Measurements from ENCODE around the gene RPS6KB2.
"Not testable (repeated sequence)": the region's sequence is repeated elsewhere in the genome, so short reads cannot be mapped to it uniquely, and the experiment has no call there.

RPS6KB2 gene

DNA sequence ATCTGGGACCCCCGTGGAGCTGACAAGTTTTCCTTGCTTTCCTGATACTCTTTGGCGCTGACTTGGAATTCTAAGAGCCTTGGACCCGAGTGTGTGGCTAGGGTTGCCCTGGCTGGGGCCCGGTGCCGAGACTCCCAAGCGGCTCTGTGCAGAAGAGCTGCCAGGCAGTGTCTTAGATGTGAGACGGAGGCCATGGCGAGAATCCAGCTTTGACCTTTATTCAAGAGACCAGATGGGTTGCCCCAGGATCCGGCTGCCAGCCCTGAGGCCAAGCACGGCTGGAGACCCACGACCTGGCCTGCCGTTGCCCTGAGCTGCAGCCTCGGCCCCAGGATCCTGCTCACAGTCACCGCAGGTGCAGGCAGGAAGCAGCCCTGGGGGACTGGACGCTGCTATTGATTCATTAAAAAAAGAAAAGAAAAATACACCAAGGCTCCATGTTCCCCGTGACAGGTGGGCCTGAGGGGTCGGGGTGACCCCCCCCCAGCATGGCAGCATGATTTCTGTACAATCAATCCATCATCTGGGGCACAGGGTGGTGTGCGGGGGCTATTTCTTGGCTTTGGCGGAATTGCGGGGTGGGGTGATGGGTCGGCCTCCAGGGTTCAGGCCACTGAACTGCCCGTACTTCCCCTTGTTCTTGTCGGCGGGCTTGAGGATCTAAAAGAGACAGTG is 30.2 kb upstream of the RPS6KB2 start:
- no peak for DNase-seq

DNA sequence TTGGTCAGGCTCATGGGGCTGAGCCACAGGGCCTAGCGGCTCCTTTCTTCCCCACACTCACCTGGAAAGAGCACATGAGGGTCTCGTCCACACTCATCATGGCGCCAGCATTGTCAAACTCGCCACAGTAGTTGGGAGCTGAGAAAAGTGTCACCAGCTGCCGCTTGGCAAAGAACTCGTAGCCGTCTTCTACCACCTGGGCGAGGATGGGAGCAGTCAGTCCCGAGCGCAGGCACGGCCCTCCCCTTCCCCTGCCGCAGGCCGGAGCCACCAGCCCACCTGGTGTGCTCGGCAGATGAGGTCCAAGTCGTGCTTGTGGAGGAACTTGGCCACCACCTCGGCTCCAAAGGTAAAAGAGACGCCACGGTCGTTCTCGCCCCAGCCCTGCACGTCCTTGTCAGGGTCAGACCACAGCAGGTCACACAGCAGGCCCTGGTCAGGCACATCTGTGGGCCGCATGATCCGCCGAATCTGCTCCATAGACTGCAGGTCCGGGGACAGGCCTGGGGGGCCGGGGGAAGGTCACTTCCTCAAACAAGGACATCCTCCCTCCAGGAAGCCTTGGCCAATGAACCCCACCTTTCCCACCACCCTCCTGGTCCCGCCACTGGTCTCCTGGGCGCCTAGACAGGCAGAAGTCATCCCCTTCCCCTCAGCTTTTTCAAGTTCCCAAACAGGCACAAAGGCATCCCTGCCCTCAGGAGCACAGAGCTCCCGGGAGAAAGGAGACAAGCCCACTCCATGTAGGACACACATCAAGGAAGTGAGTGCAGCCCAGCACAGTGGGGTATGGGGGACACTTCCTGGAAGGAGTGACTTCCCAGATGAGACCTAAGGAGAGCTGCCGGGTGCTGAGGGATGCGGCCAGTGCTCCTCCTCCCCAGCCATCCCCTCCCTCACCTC is 29.4 kb upstream of the RPS6KB2 start:
- DNase-seq = no peak

DNA sequence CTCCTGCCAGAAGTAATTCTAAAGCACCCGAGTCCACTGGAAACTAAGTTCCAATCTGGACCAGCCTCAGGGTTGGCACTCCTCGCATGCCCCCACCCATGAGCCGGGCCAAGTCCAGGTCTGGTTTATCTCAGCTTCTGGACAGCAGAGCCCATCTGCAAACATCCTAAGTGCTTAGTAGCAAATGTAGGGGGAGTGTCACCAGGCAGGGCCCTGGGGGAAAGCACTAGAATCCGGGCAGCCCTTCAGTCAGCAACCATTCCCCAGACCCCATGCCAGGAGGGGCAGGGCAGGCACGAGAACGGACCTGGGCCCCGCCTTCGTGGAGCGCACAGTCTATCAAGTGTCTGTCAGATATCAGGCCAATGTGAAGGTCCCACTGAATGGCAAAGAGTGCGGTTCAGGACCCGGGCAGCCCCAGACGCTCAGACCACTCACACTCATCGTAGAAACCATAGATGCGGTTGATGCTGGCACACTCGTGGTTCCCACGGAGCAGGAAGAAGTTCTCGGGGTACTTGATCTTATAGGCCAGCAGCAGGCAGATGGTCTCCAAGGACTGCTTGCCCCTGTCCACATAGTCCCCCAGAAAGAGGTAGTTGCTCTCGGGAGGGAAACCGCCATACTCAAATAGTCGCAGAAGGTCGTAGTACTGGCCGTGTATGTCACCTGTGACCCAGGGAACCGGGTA is 27.9 kb upstream of the RPS6KB2 start:
- no peak for DNase-seq

DNA sequence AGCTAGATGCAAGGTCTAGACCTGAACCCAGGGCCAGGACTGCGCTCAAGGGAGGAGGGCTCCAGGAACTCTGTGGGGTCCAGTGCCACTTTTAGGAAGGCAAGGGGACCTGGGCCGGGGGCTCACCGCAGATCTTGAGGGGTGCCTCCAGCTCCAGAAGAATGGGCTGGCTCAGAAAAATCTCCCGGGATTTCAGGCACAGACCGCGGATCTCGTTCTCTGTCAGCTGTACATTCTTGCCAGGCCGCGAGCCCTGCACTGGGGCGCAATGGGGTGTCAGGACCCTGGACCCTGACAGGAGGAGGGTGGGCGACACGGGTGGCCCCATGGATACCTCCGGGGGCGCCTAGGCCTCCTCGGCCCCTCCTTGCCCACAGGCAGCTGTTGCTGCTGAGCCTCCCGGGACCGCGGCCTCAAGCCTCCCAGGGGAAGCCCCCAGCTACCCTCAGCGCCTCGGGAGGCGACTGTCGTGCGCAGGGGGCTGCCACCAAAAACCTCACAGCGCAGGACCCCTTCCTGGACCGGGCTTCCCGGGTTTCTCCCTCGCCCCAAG is 27.3 kb upstream of the RPS6KB2 start:
- DNase-seq = no peak

DNA sequence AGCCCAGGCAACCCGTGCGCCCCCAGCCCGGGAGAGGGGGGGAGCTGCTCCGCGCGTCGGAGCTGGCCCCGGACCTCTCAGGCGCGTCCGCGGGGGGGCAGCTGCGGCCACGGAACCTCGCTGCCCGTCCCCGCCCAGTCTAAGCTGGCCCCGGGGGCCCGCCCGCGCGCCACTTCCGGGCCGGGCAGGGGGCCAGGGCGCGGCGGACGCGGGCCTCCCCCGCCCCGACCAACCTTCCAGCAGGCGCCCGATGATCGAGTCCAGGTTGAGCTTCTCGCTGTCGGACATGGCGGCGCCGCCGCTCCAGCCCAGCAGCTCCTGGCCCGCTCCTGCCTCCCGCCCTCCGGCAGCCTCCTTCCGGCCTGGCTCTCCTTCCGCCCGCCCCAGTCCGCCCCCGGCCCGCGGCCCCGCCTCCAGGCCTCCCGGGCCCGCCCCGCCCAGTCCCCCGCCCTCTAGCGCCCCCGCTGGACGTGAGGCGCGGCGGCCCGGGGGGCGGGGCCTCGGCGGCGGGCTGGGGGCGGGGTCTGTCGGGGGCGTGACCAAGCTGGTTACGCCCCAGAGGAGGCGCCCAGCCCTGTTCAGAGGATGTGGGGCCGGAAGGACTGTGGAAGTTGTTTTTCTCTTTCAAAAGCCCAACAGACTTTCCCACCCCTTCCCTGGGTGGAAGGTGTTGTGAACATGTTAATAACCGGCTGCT is 26.7 kb upstream of the RPS6KB2 start, which contains the start of gene PPP1CA:
Gene PPP1CA, minus strand, starts transcription at position 364 of the 697 bp plus-strand sequence. Its CDS starts 76 bp downstream, at position 288.
- peak; percentile 94 for DNase-seq

GRCh38 chr11:67402192-67402839 is 26.0 kb upstream of the RPS6KB2 start:
- not testable (repeated sequence) for DNase-seq

DNA sequence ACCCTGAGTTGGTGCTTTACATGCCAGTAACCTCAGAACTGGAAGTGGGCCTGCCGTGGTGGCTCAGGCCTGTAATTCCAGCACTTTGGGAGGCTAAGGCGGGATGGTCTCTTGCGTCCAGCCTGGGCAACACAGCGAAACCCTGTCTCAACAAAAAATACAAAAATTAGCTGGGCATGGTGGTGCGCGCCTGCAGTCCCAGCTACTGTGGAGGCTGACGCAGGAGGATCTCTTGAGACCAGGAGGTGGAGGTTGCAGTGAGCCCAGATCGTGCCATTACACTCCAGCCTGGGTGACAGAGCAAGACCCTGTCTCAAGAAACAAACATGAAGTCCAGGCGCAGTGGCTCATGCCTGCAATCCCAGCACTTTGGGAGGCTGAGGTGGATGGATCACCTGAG is 25.2 kb upstream of the RPS6KB2 start:
- DNase-seq = not testable (repeated sequence)

GRCh38 chr11:67404515-67405195 is 23.6 kb upstream of the RPS6KB2 start:
- no peak for DNase-seq

- DNase-seq = no peak
These were observed 23.1 kb upstream of the RPS6KB2 start for GRCh38 chr11:67405196-67405567.

DNA sequence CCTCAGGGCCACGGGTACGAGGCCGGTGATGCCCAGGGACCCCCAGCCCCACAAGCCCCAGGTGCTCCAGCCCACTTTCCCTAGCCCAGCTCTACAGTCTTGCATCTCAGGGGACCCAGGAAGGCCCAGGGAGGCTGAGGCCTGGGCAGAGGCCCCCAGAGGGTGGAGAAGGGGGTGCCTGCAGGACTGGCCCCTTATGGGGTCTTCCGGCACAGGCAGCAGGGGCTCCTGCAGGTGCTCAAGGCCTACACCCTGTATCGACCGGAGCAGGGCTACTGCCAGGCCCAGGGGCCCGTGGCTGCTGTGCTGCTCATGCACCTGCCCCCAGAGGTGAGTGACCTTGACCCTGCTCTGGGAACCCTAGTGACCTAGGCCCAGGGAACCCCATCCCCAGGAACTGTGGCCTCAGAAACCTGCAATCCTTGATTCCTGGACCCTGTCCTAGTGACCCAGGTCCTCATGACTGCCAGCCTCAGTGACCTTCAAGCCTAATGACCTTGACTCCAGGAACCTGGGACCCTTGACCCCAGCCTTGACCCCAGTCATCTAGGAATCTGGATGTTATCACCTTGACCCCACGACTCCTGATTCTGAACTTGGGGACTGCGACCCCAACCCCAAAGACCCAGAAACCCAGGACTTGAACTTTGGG is 22.5 kb upstream of the RPS6KB2 start:
- DNase-seq = no peak

GRCh38 chr11:67406420-67406968 is 21.8 kb upstream of the RPS6KB2 start:
- no peak for DNase-seq

DNA sequence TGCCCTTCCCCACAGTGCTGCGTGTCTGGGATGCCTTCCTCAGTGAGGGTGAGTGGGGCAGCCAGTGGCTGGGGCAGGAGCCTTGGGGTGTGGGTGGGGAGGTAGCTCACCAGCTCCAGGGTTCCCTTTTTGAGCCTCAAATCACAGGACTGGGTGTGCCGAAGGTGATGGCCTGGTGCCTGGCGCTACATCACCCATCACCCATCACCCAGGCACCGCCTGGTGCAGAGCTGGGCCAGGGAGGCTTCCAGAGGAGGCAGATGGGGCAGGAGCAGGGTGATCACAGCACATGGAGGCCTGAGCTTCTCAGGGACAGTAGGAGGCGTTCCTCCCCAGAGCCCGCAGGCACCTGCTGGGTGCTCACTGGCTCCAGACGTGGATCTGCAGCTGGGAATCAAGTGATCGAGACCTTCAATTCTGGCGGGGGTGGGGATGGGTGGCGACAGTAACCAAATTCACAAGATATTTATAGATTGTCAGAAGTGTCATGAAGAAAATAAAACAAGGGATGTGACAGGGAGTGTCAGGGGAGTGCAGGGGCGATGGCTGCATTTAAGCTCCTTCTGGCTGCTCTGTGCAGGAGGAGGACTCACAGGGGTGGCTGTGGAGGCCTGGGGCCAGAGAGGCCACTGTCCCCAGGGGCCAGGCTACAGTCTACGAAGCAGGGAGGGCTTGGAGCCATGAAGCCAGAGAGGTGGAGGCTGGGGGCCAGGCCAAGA is 21.2 kb upstream of the RPS6KB2 start:
- no peak for DNase-seq

- DNase-seq = no peak
These were observed 20.6 kb upstream of the RPS6KB2 start for GRCh38 chr11:67407688-67408163.

- DNase-seq = no peak
These were observed 19.7 kb upstream of the RPS6KB2 start for GRCh38 chr11:67408437-67409200.

DNA sequence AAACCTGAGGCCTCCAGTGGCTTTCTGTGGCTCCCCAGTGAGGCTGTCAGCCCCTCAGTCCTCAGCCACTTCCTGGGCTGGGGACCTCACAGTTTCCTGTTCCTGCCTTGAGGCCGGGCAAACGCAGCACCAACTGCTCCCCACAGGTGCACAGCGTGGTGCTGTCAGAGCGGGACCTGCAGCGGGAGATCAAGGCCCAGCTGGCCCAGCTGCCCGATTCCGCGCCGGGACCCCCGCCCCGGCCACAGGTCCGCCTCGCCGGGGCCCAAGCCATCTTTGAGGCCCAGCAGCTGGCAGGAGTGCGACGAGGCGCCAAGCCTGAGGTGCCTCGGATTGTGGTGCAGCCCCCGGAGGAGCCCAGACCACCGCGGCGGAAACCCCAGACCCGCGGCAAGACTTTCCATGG is 19.0 kb upstream of the RPS6KB2 start:
- DNase-seq = no peak

GRCh38 chr11:67409781-67410368 is 18.4 kb upstream of the RPS6KB2 start:
- DNase-seq = no peak

- no peak for DNase-seq
These were observed 17.9 kb upstream of the RPS6KB2 start for GRCh38 chr11:67410369-67410831.

All from NCI-H2227 treated with DMSO at 0.1 percent for 48 hours (cell line).